Fibroblast of the conjunctiva (primary cell): ENCODE measurements around the gene CAPN1.
A peak's percentile ranks its signal among the peaks of the same experiment; 100 is the strongest.
"Not testable (repeated sequence)": the region's sequence is repeated elsewhere in the genome, so short reads cannot be mapped to it uniquely, and the experiment has no call there.

Source experiments
- DNase-seq: peaks from one replicate; pipeline ENCODE4 v3.0.0-alpha.2; 2010; ENCODE audit warnings: low read depth

The CAPN1 gene

DNA sequence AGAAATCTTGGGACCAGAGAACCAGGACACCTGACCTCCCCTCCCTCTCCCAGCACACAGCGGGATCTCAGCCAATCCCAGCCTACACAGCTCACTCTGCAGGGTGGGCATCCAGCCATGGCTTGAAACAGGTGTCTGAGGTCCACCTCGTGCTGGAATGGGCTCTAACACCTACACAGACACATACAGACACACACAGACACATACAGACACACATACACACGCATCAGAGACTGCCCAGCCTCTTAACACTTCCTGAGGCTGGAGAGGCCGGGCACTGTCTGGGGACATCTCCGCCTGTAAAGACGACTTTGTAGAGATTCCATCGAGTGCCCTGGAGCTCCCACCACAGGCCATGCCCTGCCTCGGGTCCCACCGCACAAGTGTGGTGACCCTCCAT, 36.7 kb downstream of the CAPN1 start:
- DNase-seq, result no peak

DNA sequence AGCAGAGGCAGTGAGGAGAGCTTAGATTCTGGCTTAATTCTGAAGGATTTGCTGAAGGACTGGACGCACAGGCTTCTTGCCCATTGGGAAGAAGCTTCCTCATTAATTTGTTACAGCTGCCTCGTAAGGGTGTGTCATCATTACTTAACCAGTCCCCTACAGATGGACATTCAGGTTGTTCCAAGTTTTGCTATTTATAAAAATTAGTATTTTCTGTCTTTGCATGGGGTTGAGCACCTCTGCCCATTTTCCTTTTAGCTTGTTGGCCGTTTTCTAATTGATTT, 38.1 kb downstream of the CAPN1 start:
- peak; percentile 49 for DNase-seq

DNA sequence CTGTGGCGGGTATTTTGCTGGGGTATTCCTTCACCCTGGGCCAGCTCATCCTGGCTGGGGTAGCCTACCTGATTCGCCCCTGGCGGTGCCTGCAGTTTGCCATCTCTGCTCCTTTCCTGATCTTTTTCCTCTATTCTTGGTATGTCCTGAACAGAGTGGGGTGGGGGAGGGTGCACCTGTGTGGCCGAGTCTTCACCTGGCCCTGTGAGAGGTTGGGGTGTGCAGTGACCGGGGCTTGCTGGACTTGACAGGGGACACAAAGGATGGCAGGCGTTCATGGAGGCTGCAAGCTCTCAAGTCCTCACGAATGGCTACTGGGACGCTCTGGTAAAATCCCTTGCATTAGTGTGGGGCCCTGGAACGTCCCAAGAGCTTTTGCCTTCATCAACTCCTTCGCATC, 39.3 kb downstream of the CAPN1 start:
- DNase-seq, result no peak

DNA sequence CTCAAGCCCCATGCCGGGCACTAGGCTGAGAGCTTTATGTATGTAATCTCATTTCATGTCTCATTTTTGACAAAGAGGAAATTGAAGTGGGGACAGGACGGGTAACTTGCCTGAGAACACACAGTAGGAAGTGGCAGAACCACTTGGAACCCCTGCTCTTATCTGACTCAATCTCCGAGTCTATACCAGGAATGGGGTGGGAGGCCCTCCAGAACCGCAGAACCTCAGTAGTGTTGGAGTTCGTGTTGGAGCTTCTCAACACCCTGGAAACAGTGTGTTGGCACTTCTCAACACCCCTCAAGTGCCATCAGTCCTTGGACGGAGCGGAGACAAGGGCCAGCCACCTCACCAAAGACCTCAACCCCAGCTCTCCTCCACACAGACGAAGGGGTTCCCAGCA, 41.3 kb downstream of the CAPN1 start:
- no peak for DNase-seq

DNA sequence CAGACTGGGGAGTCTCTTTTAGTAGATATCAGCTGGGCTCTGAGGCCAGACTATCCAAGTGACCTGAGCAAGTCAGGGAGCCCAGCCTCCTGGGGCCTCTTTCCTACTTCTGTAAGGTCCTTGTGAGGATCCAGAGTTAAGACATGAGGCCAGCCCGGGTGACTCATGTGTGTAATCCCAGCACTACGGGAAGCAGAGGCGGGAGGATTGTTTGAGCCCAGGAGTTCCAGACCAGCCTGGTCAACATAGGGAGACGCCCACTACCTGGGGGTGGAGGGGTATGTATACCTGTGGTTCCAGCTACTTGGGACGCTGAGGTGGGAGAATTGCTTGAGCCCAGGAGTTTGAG, 43.2 kb downstream of the CAPN1 start:
- DNase-seq, result peak; percentile 32

DNA sequence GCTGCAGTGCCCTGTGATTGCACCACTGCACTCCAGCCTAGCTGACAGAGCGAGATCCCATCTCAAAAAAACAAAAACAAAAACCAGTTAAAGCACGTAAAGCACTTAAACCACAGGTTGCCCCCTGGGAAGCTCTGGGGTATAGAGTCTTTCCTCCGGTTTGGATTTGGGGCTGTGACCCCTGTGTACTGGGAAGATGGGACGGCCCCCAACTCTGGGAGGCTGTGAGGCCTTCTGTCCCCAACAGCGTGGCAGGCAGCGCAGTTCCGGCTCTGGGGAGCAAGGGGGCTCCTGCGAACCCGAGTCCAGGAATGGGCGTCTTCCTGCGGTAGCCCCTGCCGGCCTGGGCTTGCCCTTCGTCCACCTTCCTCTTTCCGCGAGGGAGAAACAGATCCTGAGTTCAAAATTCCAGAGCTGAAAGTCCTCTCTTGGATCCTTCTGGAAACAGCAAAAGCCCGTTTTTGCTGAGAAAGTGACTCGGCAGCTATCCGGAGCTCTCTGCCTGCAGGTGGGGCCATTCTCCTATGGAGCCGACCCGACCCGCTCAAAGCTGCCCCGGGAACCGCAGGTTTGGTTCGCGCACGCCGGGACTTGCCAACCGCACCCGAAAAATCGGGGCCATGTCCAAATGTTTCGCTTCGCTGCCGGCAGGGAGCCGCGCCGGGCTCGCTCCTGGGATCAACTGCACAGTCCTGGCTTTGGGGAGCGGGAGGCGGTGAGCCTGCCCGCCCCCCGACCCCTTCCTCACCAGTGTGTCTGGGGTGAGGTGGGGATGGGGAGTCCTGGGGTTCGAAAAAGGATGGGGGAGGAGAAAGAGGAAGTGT, 43.8 kb downstream of the CAPN1 start:
- DNase-seq, result peak; percentile 30

DNA sequence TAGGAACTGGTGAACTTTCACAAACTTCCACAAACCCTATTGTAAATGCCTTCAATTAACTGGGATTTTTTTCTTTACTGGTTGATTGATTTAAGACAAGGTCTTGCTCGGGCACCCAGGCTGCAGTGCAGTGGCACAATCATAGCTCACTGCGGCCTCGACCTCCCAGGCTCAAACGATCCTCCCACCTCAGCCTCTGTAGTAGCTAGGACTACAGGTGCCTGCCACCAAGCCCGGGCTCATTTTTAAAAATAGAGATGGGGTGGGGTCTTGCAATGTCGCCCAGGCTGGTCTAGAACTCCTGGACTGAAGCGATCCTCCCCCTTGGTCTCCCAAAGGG, 44.3 kb downstream of the CAPN1 start:
- no peak for DNase-seq

DNA sequence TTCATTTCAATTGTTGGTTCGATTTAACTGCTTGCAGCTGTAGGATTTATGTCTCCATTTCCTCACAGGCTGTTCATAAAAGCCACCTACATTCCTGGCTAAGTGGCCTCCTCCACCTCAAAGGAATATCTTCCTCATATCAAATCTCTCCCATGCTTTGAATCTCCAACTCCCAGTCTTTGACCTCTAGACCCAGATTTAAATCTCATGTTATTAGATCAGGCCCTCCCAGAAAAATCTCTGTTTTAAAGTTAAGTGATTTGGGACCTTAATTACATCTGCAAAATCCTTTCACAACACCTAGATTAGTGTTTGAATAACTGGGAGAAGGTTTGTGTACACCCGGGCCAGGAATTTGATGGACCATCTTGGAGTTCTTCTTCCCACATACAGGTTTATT, 46.2 kb downstream of the CAPN1 start:
- DNase-seq, result no peak

DNA sequence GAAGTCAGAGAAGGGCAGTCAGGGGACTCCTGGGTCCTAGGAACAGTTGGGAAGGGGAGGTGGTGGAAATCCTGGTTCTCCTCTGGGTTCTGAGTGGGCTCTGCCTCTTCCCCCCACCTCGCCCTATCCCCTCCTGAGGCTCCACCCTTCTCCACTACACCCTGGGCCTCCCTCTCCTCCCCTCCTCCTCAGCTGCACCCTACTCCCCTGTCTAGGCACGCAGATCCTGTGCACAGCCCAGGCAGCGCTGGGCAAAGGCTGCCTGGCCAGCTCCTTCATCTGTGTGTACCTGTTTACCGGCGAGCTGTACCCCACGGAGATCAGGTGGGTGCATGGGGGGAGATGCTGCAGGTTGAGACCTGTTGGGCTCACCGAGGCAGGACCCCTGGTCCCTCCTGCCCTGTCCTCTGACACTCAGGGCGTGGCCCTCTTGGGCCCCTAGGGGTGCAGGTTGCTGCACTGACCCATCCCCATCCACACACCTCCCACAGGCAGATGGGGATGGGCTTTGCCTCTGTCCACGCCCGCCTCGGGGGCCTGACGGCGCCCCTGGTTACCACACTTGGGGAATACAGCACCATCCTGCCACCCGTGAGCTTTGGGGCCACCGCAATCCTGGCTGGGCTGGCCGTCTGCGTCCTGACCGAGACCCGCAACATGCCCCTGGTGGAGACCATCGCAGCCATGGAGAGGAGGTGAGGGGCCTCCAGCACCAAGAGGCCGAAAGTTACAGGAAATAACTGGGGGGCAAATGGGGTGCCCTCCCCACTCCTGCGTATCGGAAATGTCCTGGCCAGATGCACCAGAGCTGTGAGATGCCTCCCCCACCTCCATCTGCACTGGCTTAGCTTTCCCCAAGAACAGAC, 54.7 kb downstream of the CAPN1 start:
- DNase-seq, result no peak

DNA sequence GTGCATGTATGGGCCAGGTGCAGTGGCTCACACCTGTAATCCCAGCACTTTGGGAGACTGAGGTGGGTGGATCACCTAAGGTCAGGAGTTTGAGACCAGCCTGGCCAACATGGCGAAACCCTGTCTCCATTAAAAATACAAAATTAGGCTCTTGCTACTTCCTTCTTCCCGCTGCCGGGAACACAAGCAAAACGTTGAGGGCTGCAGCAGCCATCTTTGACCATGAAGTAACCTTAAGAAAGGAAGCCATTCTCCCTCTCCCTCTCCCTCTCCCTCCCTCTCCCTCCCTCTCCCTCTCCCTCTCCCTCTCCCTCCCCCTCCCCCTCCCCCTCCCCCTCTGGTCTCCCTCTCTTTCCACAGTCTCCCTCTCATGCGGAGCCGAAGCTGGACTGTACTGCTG, 56.6 kb downstream of the CAPN1 start:
- not testable (repeated sequence) for DNase-seq

DNA sequence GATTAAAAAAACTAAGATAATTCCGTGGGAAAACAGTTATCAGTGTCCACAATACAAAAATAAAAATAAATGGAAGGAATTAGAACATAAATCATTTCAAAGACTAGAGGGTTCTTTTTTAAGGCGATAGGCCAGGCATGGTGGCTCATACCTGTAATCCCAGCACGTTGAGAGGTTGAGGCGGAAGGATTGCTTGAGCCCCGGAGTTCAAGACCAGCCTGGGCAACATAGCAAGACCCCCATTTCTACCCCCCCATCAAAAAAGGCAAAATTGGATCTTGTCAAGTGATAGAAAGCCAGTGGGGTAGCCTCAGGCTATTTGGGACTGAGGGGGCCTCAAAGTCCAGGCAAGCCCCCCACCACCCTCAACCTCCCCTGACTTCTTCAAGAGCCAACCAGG, 59.4 kb downstream of the CAPN1 start:
- no peak for DNase-seq

DNA sequence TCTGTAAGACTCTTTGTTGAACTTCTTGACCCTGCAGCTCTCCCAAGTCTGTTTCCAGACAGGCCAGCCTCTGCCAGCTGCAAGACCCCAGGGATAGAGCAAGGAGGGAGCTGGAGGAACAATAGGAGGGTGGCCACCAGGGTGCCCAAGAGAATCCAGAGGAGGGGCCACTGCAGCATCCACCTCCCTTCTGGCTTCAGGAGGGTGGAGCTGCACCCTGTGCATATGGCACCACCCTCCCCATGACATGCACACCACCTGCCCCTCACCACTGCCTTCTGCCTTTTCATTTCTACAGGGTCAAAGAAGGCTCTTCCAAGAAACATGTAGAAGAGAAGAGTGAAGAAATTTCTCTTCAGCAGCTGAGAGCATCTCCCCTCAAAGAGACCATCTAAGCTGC, 60.0 kb downstream of the CAPN1 start:
- DNase-seq, result no peak

DNA sequence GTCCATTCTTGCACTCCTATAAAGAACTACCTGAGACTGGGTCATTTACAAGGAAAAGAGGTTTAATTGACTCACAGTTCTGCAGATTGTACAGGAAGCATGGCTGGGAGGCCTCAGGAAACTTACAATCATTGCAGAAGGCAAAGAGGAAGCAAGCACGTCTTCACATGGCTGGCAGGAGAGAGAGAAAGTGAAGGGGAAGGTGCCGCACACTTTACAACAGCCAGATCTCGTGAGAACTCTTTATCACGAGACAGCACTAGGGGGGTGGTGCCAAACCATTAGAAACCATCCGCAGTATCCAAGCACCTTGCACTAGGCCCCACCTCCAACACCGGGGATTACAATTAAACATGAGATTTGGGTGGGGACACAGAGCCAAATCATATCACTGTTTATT, 60.7 kb downstream of the CAPN1 start:
- DNase-seq, result no peak

DNA sequence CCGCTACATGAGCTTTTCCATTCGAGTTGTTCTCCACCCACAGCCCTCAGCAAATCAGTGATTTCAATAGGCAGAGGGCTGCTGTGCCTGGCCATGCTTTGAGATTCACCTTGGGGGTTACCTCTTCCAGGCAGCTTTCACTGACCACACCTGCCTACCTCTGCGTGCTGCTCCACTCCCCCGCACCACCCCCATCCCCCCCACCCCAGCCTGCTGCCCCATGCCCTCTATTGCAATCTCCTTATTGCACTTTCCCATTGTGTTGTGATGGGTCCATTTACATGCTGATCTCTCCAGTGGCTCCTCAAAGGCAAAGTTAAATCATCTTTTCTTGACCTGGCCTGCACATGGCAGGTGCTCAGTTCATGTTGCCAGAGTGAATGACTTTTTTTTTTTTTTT, 62.1 kb downstream of the CAPN1 start:
- DNase-seq, result no peak

DNA sequence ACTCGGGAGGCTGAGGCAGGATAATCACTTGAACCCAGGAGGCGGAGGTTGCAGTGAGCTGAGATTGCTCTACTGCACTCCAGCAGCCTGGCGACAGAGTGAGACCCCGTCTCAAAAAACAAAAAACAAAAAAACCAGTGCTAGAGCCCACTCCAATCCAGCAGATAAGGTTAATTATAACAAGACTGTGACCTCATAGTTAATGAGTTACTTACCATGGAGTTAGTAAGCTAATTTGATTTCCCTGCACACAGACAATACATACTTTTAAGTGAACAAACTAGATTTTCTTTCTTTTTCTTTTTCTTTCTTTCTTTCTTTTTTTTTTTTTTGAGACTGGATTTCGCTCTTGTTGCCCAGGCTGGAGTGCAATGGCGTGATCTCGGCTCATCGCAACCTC, 63.3 kb downstream of the CAPN1 start:
- DNase-seq, result not testable (repeated sequence)

DNA sequence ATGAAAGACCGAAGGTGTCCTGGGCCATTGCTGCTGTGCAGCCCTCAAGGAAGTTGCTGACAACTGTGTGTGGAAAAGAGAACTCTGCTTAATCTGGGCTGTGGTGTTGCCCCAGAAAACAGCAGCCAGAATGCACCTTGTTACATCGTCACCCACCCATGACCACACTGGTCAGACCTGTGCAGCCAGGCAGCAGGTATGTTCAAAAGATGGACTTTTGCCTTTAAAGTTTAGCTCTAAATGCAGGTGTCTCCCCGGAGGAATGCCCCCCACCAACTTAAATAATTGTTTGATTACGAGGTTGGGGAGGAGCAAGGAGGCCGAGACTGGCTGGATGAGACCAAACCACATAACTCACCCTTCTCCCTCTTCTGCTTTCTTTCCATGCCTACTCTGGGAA, 64.8 kb downstream of the CAPN1 start:
- DNase-seq, result no peak

DNA sequence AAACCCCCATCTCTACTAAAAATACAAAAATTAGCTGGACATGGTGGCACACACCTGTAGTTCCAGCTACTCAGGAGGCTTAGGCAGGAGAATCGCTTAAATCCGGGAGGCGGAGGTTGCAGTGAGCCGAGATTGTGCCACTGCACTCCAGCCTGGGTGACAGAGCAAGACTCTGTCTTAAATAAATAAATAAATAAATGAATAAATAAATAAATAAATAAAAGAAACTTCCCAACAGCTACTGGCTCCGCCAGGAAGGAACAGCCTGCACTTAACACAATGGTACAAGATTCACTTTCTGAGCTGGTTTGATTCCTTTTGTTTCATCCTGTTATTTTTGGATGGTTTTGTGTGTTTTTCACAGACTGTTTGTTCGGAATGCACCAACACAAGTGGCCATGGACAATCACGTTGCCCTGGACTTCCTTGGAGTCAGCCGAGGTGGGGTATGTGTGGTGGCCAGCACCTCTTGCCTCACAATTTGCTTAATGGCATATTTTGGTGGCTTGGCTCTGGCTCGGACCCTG, 66.5 kb downstream of the CAPN1 start:
- not testable (repeated sequence) for DNase-seq

DNA sequence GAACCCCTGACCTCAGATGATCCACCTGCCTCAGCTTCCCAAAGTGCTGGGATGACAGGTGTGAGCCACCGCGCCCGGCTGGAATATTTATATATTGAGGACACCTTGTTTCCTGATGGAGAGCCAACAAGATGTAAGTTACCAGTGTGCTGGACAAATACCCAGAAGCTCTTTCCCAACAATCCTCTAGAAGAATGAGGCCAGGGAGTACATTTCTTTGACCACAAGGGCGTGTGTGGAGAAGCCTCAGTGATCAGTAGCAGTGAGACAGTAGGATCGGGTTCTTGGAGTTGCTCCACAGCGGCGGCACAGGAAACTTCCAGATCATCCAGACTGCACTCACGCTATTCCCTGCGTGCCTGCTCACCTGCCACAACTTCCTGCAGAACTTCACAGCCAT, 69.7 kb downstream of the CAPN1 start:
- DNase-seq, result no peak

DNA sequence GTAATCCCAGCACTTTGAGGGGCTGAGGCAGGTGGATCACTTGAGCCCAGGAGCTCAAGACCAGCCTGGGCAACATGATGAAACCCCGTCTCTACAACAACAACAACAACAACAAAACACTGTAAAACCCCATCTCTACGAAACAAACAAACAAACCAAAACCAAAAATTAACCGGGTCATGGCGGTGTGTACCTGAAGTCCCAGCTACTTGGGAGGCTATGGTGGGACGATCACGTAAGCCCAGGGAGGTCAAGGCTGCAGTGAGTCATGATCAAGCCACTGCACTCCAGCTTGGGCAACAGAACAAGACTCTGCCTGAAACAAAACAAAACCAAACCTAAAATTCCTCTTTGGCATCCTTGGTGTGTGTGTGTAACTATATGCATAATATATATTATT, 73.0 kb downstream of the CAPN1 start:
- DNase-seq, result no peak

DNA sequence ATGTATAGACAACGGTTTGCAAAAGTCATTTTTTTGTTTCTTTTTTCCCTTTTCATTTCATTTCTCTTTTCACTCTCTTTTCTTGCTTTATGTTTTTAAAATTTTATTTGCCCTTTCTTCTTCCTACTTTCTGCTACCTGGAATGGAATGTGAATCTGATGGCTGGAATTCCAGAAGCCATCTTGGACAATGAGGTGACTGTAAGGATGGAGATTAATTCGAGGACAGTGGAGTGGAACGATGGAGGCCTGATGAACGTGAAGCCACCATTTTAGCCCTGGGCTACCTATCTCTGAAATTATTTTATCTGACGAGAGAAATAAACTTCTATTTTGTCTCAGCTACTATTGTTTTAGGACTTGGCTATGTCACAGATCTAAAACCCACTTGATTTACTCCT, 77.3 kb downstream of the CAPN1 start:
- DNase-seq, result no peak

DNA sequence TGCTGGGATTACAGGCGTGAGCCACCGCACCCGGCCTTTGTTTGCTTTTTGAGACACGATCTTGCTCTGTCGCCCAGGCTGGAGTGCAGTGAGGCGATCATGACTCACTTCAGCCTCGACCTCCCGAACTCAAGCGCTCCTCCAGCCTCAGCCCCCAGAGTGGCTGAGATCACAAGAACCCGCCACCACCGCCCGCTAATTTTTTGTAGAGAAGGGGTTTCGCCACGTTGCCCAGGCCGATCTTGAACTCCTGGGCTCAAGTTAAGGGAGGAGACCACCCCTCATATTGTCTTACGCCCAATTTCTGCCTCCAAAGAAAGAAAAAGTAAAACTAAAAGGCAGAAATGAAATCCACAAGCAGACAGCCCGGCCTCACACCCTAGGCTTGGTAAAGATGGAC, 78.6 kb downstream of the CAPN1 start:
- DNase-seq, result no peak

DNA sequence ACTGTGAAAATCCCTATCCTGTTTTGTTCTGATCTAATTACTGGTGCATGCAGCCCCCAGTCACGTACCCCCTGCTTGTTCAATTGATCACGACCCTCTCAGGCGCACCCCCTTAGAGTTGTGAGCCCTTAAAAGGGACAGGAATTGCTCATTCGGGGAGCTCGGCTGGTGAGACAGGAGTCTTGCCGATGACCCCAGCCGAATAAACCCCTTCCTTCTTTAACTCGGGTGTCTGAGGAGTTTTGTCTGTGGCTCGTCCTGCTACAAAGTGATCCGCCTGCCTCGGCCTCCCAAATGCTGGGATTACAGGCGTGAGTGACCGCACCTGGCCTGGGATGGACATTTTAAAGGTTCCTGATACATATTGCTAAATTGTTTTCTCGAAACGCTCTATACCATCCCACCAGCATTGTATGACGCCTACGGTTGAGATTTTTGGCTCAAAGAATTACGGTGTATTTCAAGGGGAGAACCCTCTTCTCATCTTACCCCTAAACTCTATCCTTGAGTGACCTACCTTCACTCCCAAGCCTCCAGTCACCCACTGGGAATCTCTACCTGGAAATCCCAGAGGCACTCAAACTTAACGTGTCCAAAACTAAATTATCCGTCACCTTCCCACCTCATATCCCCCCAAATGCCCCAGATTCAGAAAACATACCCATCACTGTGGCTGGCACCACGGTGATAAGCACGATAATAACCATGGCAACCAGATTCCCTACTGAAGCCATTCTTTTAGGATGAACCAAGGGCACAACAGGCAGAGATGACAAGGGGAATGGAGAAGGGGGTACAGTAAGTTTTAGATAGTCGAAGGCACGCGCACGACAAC, 79.2 kb downstream of the CAPN1 start:
- DNase-seq, result no peak
